Hepatocyte (in vitro differentiated cells): ENCODE data around the gene SERPINE3. TPM values are rescaled to one million over a fixed set of nuclear protein-coding genes. Genes with fewer than 3 reads are reported as not detected.

Experiments used
- DNase-seq: peaks from one replicate; pipeline ENCODE4 v3.0.0-alpha.2; 2016; ENCODE audit warnings: low spot score
- H2AFZ ChIP-seq: fragments of 200-600 bp; sonication (generic); 2 replicates; pipeline ENCODE4 v1.6.0; 2016; ENCODE audit warnings: antibody characterized with exemption, mild to moderate bottlenecking
- H3K27ac ChIP-seq: fragments of 200-600 bp; sonication (generic); 2 replicates; pipeline ENCODE4 v1.5.1; 2016; ENCODE audit warnings: mild to moderate bottlenecking
- H3K27me3 ChIP-seq: fragments of 200-600 bp; sonication (generic); 2 replicates; pipeline ENCODE4 v1.6.1; 2016
- H3K36me3 ChIP-seq: fragments of 200-600 bp; sonication (generic); replicated peaks from 2 replicates; pipeline ENCODE4 v1.5.1; 2016; ENCODE audit warnings: low read depth; ENCODE audit not compliant: insufficient read depth
- H3K4me1 ChIP-seq: fragments of 200-600 bp; sonication (generic); 2 replicates; pipeline ENCODE4 v1.5.1; 2016; ENCODE audit warnings: mild to moderate bottlenecking, moderate library complexity; ENCODE audit not compliant: insufficient read depth
- H3K4me2 ChIP-seq: fragments of 200-600 bp; sonication (generic); 2 replicates; pipeline ENCODE4 v1.6.0; 2016
- H3K4me3 ChIP-seq: fragments of 200-600 bp; sonication (generic); 2 replicates; pipeline ENCODE4 v1.5.1; 2016; ENCODE audit warnings: mild to moderate bottlenecking
- H3K79me2 ChIP-seq: fragments of 200-600 bp; sonication (generic); 2 replicates; pipeline ENCODE4 v1.6.0; 2017; ENCODE audit warnings: mild to moderate bottlenecking
- H3K9me2 ChIP-seq: fragments of 200-600 bp; sonication (generic); replicated peaks from 2 replicates; pipeline ENCODE4 v1.6.0; 2017; ENCODE audit warnings: mild to moderate bottlenecking; ENCODE audit not compliant: insufficient read depth
- H3K9me3 ChIP-seq: fragments of 200-600 bp; sonication (generic); 2 replicates; pipeline ENCODE4 v1.5.1; 2016; ENCODE audit warnings: low read depth, mild to moderate bottlenecking
- H4K20me1 ChIP-seq: fragments of 200-600 bp; sonication (generic); 2 replicates; pipeline ENCODE4 v1.6.0; 2016; ENCODE audit warnings: mild to moderate bottlenecking; ENCODE audit not compliant: insufficient read depth, poor library complexity, severe bottlenecking
- CTCF ChIP-seq: fragments of 200-600 bp; sonication (generic); IDR thresholded peaks from 2 replicates; pipeline ENCODE4 v1.5.1; 2016; ENCODE audit warnings: antibody characterized with exemption, mild to moderate bottlenecking; ENCODE audit not compliant: poor library complexity
- EZH2 ChIP-seq: fragments of 200-600 bp; sonication (generic); IDR thresholded peaks from 2 replicates; pipeline ENCODE4 v1.6.1; 2016; ENCODE audit warnings: antibody characterized with exemption, mild to moderate bottlenecking, borderline replicate concordance
- EZH2phosphoT487 ChIP-seq: fragments of 200-600 bp; sonication (generic); IDR thresholded peaks from one replicate; pipeline ENCODE4 v1.6.1; 2018; ENCODE audit warnings: antibody characterized with exemption, mild to moderate bottlenecking, low read depth, moderate library complexity; ENCODE audit not compliant: unreplicated experiment, severe bottlenecking
- WGBS: methylation state at CpG from one replicate; pipeline ENCODE4 v1.1.6; 2016; ENCODE audit warnings: low lambda C conversion rate; ENCODE audit errors: missing lambda C conversion rate; 5-methylcytosine and 5-hydroxymethylcytosine counted together
- polyA plus RNA-seq: library from polyadenylated mRNA; unstranded; fragments of >200 nt; fragmentation: Nextera tagmentation; extraction: Ambion mirVana; gene quantifications from 2 replicates; pipeline ENCODE4 v1.2.1, GENCODE V29; 2016
- total RNA-seq: library from RNA; depleted of rRNA; stranded (reverse); fragments of >200 nt; gene quantifications from 2 replicates; pipeline ENCODE4 v1.2.3, GENCODE V29; 2014

Gene SERPINE3
- total and polyA plus RNA-seq, 2 experiments from 2014 or later, result 53.6 to 163 TPM

GRCh38 chr13:51347099-51347498 is 7.6 kb downstream of the SERPINE3 start:
- DNase-seq, result no peak
- Histone ChIP-seq H3K27me3 (no peaks in the 10 kb centered on the region), H3K4me2 (no peak overlapping the region), H3K4me3 (no peak overlapping the region), H3K9me2 (no peaks in the 10 kb centered on the region), H2AFZ (no peak overlapping the region), H3K79me2 (no peaks in the 10 kb centered on the region), H4K20me1 (no peaks in the 10 kb centered on the region), H3K4me1 (no peaks in the 10 kb centered on the region), H3K27ac (no peak overlapping the region), H3K9me3 (no peaks in the 10 kb centered on the region), H3K36me3 (no peaks in the 10 kb centered on the region)
- TF ChIP-seq EZH2phosphoT487 (no peak), EZH2 (no peak), CTCF (no peak)
- WGBS, result 87% methylated on average over 9 of the region's 9 CpGs

DNA sequence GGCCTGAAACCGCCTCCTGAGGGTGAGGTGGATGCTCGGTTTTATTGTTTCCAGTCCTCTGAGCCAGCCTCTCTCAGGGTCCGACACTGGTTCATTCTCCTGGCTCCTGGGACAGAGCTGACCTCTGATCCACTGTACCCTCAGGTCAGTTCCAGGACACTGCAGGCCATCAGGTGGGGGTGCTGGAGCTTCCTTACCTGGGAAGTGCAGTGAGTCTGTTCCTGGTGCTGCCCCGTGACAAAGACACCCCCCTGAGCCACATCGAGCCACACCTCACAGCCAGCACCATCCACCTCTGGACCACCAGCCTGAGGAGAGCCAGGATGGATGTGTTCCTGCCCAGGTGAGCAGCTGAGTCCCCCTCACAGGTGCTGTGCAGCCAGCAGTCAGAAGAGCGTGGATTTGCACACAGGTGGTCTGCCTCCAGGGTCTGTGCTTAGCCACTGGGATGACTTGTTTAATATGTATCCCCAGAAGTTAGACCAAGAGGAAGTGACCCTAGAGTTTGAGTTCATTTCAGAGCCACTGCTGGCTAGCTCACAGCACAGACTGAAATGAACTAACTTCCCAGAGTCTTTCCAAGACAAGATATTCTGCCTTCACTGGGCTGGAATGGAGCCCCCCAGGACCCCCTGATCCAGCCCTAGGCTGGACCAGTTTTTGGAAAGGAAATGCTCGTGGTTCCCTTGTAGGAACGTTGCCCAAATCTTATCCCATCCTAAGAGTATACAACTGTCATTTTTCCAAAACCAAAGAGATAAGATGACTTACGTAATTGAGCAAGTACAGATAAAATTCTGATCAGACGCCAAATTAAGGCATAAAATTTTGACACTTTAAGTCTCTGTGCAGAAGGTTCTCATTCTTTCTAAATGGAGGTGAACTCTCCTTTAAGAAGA is 8.8 kb downstream of the SERPINE3 start:
- Histone ChIP-seq H3K9me3 (no peaks in the 10 kb centered on the region), H3K4me3 (no peak overlapping the region), H3K4me2 (no peak overlapping the region), H3K9me2 (no peaks in the 10 kb centered on the region), H4K20me1 (no peaks in the 10 kb centered on the region), H2AFZ (no peak overlapping the region), H3K79me2 (no peaks in the 10 kb centered on the region), H3K27ac (no peak overlapping the region), H3K36me3 (no peaks in the 10 kb centered on the region), H3K4me1 (no peaks in the 10 kb centered on the region), H3K27me3 (no peaks in the 10 kb centered on the region)
- TF ChIP-seq EZH2phosphoT487 (no peak), EZH2 (no peak), CTCF (no peak)
- no peak for DNase-seq
- WGBS, result 88% methylated on average over 10 of the region's 10 CpGs

GRCh38 chr13:51349016-51349415 is 9.5 kb downstream of the SERPINE3 start:
- TF ChIP-seq EZH2 (no peak), CTCF (no peak), EZH2phosphoT487 (no peak)
- Histone ChIP-seq H3K79me2 (no peaks in the 10 kb centered on the region), H3K9me3 (no peaks in the 10 kb centered on the region), H3K27ac (no peak overlapping the region), H3K4me2 (no peak overlapping the region), H3K9me2 (no peaks in the 10 kb centered on the region), H4K20me1 (no peaks in the 10 kb centered on the region), H3K27me3 (no peaks in the 10 kb centered on the region), H2AFZ (no peak overlapping the region), H3K4me1 (no peaks in the 10 kb centered on the region), H3K36me3 (no peaks in the 10 kb centered on the region), H3K4me3 (no peak overlapping the region)
- no peak for DNase-seq
